ENCODE data around the gene LDLRAD2.
"Not testable (repeated sequence)": the region's sequence is repeated elsewhere in the genome, so short reads cannot be mapped to it uniquely, and the experiment has no call there.

The LDLRAD2 gene

DNA sequence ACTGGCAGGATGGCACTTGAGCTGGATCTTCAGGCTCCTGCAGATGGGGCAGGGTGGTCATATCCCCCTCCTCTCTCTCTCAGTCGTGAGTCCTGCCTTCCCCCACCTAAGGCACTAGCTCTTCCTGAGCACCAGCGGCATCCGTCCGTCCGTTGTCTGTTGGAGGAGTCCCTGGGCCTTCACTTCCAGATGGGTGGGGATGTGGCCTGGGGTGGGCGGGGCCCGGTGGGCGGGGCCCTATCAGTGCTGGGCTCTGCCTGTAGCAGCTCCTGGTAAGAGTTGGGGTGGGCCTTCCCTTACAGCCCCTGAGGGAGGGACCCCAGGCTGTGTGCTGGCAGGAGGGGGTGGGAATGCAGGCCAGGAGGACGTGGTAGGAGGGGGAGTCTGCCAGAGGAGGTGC is 10.3 kb downstream of the LDLRAD2 start:
- TF ChIP-seq, protein P1, sequence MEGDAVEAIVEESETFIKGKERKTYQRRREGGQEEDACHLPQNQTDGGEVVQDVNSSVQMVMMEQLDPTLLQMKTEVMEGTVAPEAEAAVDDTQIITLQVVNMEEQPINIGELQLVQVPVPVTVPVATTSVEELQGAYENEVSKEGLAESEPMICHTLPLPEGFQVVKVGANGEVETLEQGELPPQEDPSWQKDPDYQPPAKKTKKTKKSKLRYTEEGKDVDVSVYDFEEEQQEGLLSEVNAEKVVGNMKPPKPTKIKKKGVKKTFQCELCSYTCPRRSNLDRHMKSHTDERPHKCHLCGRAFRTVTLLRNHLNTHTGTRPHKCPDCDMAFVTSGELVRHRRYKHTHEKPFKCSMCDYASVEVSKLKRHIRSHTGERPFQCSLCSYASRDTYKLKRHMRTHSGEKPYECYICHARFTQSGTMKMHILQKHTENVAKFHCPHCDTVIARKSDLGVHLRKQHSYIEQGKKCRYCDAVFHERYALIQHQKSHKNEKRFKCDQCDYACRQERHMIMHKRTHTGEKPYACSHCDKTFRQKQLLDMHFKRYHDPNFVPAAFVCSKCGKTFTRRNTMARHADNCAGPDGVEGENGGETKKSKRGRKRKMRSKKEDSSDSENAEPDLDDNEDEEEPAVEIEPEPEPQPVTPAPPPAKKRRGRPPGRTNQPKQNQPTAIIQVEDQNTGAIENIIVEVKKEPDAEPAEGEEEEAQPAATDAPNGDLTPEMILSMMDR (conservative IDR thresholded peaks at IDR 0.05), result no peak
- H3K27ac ChIP-seq, result no peak overlapping the region

DNA sequence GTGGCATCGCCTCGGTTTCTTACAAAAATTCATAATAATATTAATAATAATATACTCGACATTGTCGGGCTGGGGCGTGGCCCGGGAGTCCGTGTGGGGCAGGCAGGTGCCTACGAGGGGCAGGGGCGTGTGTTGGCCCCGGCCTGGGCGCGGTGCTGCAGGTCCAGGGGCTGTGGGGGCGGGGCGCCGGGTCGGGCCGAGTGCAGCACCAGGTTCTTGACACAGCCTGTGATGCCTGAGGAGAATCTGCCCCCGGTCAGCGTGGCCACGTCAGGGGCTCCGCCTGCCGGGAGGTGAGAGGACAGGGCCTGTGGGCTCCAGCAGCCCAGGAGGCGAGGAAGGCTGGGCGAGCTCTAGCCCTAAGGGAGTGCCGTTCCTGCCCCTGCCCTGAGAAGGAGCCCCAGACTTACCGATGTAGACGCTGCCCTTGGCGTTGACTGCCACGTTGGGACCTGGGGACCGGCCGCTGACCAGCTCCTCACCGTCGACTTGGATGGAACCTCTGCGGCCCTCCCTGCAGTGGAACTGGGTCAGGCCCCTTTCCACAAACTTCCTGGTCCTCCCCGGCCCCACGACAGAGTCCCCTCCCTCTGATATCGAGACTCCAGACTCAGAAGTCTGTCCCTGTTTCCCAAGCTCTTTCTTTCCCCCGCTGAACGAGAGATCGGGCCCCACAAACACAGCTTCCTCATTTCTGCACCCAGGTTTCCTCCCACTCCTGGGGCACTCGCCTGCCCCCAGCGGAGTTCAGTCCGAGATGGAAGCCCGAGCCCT is 11.3 kb downstream of the LDLRAD2 start:
- H3K27ac ChIP-seq, result no peak overlapping the region
- TF ChIP-seq, protein P1 (conservative IDR thresholded peaks at IDR 0.05), result no peak

DNA sequence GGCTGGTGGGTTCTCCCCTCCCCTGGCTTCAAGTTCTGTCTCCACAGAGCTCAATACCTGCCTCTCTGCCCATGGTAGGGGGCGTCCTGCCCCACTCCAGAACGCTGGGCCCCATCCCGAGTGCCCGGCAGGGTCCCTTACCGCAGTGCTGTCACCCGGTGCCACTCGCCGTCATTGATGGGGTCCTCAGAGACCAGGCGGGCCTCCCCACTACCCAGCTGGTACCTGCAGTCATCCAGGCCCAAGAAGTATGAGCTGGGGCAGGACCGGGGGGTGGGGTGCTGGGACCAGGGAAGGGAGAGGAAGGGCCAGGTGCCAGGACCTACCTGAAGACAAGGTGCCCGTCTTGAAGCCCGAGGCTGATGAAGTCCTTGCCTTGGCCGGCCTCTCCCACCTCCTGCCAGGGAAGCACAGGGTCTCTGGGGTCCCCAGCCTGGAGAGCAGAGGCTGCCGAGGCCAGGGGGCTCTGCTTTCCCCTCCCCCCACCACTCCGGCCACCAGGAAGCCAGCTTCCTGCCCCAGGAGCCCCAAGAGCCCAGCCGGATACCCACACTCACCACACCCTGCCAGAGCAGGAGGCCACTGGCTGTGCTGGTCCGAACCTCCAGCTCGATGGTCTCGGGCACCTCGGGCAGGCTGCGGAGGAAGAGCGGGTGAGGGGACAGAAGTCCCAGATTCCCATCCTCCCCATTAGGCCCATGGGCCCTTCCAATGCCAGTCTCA is 12.1 kb downstream of the LDLRAD2 start:
- TF ChIP-seq, protein P1 (conservative IDR thresholded peaks at IDR 0.05), result no peak
- no peak overlapping the region for H3K27ac ChIP-seq

DNA sequence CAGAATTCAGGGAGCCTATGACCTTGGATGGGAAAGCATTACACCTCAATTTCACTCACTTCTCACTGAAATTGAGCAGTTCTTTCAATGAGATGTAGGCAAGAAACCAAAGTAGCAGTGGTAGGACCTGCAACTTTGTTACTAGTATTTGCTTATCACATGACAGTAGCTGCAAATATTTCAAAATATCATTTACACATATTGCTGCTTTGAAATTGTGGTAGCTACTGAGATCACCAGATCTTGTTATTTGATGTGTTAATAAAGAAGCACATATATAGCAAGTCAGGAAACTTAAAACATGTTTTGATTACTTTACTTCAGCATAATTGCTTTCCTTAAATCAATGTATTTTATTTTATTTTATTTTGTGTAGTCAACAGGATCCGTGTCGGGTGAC is 12.9 kb downstream of the LDLRAD2 start:
- TF ChIP-seq, protein P1 (conservative IDR thresholded peaks at IDR 0.05), result no peak
- no peak overlapping the region for H3K27ac ChIP-seq

DNA sequence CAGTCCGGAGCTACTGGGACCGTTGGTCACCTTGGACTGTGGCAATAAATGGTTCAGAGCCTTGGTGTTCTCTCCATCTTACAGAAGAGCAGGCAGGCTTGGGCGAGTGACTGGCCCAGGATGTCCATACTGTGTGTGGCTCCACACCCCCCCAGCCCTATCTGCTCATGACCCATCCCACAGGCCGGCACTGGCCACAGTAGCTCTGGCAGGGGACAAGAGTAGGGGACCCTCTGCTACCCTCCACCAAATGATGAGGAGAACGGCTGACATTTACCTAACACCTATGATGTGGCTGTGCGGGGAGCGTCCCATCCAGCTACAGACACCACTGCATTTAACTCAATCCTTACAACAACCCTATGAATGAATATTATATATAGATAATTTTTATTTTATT is 13.3 kb downstream of the LDLRAD2 start:
- TF ChIP-seq, protein P1 (conservative IDR thresholded peaks at IDR 0.05), result no peak
- H3K27ac ChIP-seq, result no peak overlapping the region

DNA sequence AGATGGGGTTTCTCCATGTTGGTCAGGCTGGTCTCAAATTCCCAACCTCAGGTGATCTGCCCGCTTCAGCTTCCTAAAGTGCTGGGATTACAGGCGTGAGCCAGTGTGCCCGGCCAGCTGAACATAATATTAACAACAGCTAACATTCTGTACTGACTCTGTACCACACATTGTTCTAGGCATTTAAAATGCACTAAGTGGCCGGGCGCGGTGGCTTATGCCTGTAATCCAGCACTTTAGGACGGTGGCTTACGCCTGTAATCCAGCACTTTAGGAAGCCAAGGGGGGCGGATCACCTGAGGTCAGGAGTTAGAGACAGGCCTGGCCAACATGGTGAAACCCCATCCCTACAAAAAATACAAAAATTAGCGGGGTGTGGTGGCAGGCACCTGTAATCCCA is 14.6 kb downstream of the LDLRAD2 start:
- not testable (repeated sequence) for H3K27ac ChIP-seq

DNA sequence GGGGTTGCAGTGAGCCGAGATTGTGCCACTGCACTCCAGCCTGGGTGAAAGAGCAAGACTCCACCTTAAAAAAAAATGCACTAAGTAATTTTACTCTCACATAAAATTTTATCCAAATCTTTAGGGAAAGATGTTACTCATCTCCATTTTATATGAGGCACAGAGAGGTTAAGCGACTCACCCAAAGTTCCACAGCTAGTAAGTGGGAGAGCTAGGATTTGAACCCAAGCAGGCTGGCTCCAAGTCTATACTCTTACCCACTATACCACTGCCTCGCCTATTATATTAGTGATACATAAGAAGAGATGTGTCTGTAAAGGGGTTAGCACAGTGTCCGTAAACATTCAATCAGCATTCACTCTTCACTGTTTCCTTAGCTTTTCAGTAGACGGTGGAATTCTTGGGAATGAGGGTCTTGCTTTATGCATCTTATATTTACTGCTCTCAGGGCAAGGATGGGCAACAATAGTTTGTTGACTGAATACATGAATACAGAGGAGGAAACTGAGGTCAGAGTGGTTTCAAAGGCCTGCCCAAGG is 15.1 kb downstream of the LDLRAD2 start:
- TF ChIP-seq, protein P1 (conservative IDR thresholded peaks at IDR 0.05), result no peak
- H3K27ac ChIP-seq, result no peak overlapping the region

DNA sequence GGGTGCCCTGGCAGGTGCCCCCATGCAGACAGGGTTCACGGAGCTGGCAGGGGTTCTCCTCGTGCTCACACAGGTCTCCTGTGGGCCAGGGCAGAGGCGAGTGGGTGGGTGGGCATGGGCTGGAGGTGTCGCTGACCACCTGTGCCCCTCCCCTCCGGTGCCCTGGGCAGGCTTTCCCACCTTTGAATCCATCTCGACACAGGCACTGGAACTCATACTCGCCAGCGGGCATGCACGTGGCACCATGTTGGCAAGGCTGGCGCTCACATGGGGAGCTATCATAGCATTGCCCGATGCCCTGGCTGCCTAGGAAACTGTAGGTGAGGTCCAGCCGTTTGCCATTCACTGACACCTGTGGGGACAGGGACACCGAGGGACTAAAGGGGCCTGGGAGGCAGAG is 16.0 kb downstream of the LDLRAD2 start:
- no peak overlapping the region for H3K27ac ChIP-seq
- TF ChIP-seq, protein P1 (conservative IDR thresholded peaks at IDR 0.05), result no peak
